K562 (cell line): Measurements from ENCODE around the gene PDCD6IP. TPM values are rescaled to one million over a fixed set of nuclear protein-coding genes. Genes with fewer than 3 reads are reported as not detected.

ENCODE experiments used
- CHD1 ChIP-seq: fragments of 200-600 bp; sonication (generic); IDR thresholded peaks from one replicate; pipeline ENCODE4 v1.6.1; 2012; ENCODE audit warnings: mild to moderate bottlenecking, moderate library complexity, low read length, inconsistent platforms
- DLX4 ChIP-seq: fragments of 250-450 bp; sonication (Bioruptor Pico); IDR thresholded peaks from 2 replicates; pipeline ENCODE4 v1.6.1; 2021; ENCODE audit warnings: mild to moderate bottlenecking
- FOSL1 ChIP-seq: fragments of 200-800 bp; sonication (Bioruptor generic); conservative IDR thresholded peaks from 2 replicates; pipeline ENCODE4 v1.6.1; 2016; ENCODE audit warnings: missing genetic modification characterization, missing compliant biosample characterization
- GATAD2B ChIP-seq: fragments of 450-650 bp; IDR thresholded peaks from 2 replicates; pipeline ENCODE4 v1.6.1; 2017; ENCODE audit warnings: mild to moderate bottlenecking, borderline replicate concordance
- IRF1 ChIP-seq: sonication (generic); formaldehyde crosslinking; IDR thresholded peaks from 2 replicates; pipeline ENCODE4 v1.8.0; 2022; ENCODE audit warnings: missing genetic modification reagents, mild to moderate bottlenecking, borderline replicate concordance
- MITF ChIP-seq: IDR thresholded peaks from 2 replicates; pipeline ENCODE4 v1.6.1; 2014; ENCODE audit warnings: antibody characterized with exemption
- PCBP2 ChIP-seq: fragments of 200-400 bp; formaldehyde crosslinking; IDR thresholded peaks from 2 replicates; pipeline ENCODE4 v1.6.1; 2018; ENCODE audit warnings: low read length, low read depth, mild to moderate bottlenecking, moderate library complexity; ENCODE audit not compliant: poor library complexity, severe bottlenecking
- PML ChIP-seq: IDR thresholded peaks from 2 replicates; pipeline ENCODE4 v1.6.1; 2012; ENCODE audit warnings: low read length, inconsistent platforms
- POLR2H ChIP-seq: IDR thresholded peaks from 2 replicates; pipeline ENCODE4 v1.6.1; 2016; ENCODE audit warnings: missing genetic modification characterization, low read depth, mild to moderate bottlenecking, control low read depth, missing compliant biosample characterization, moderate library complexity
- RERE ChIP-seq: sonication (generic); formaldehyde crosslinking; IDR thresholded peaks from 2 replicates; pipeline ENCODE4 v1.8.0; 2023; ENCODE audit warnings: missing genetic modification reagents, mild to moderate bottlenecking, borderline replicate concordance
- USF2 ChIP-seq: sonication (generic); formaldehyde crosslinking; IDR thresholded peaks from 2 replicates; pipeline ENCODE4 v1.5.0; 2020; ENCODE audit warnings: missing genetic modification reagents
- ZNF766 ChIP-seq: fragments of 200-800 bp; sonication (Bioruptor generic); conservative IDR thresholded peaks from 2 replicates; pipeline ENCODE4 v1.6.1; 2016; ENCODE audit warnings: missing genetic modification characterization, missing compliant biosample characterization
- polyA plus RNA-seq, 8 experiments: library from polyadenylated mRNA; depleted of rRNA in 4 of 8; stranded (reverse) in 5 of 8; unstranded in 3 of 8; fragments of >200 nt; fragmentation: Nextera tagmentation in 2 of 8; fragmentation: Illumina TruSeq in 1 of 8; extraction: Ambion mirVana in 2 of 8; extraction: Trizol in 1 of 8; gene quantifications; 2 replicates each; pipeline versions ENCODE4 v1.2.1 to v1.2.3, GENCODE V29; 2011 to 2014; ENCODE audit warnings: inconsistent platforms in 1 of 8, missing spikeins in 1 of 8
- total RNA-seq, 7 experiments: library from RNA; depleted of rRNA in 6 of 7; stranded (reverse); fragments of >200 nt in 6 of 7; fragmentation: Illumina TruSeq in 2 of 7; extraction: Trizol in 2 of 7; gene quantifications; 2 replicates each; pipeline versions ENCODE4 v1.2.1 to v1.2.3, GENCODE V29; 2011 to 2021; ENCODE audit warnings: low replicate concordance in 1 of 7
- TF ChIP-seq, protein P1 (sequence below), 2 experiments: IDR thresholded peaks in 1 of 2; conservative IDR thresholded peaks in 1 of 2; 2 replicates each; pipeline ENCODE4 v1.6.1; 2016; ENCODE audit warnings: low read depth in 2 of 2, mild to moderate bottlenecking in 1 of 2, missing compliant biosample characterization in 1 of 2, missing genetic modification characterization in 1 of 2, moderate library complexity in 1 of 2

PDCD6IP gene
- total and polyA plus RNA-seq, 9 of the 15 experiments (the other 6 are each of a cell fraction or from before 2014, with no cell fraction given): 40.2 to 302 (median 122) TPM

DNA sequence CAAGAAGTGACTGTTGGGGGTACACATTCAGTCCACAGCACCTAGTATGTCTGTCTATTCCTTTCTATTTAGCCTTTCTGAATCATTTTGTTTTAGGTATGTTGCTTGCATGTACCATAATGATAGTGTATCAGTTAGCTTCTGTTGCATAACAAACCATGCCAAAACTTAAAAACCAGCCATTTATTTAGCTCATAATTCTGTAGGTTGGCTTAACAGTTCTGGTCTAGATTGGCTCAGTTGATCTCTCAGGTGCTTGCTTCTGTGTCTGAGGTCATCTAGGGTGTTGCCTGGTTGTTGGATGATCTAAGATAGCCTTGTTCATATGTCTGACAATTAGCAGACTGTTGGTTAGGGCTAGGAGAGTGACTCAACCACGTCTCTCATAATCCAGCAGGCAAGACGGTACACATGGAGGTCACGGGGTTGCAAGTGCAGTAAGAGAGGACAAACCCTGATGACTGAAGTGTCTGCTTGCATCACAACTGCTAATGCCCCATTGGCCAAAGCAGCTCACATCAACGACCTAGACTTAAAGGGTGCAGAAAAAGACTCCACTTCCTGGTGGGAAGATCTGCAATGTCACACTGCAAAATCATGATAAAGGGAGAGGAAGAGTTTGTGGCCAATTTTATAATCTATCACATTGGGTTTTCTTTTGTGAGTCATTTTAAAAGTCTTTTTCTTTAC, 6.8 kb upstream of the PDCD6IP start (continued):
- TF ChIP-seq MITF (peak; percentile 95), CHD1 (no peak), GATAD2B (no peak; the same call in 1 of the 2 replicates), FOSL1 (peak; percentile 99), DLX4 (CRISPR knock-in tag) (no peak), POLR2H (tag) (peak; percentile 70; the same call in 1 of the 2 replicates), ZNF766 (peak; percentile 87; the same call in 1 of the 2 replicates), RERE (no peak), PCBP2 (no peak), USF2 (CRISPR knock-in tag) (no peak; the same call in 1 of the 2 replicates), PML (peak; percentile 54), IRF1 (no peak)
- TF ChIP-seq, protein P1, sequence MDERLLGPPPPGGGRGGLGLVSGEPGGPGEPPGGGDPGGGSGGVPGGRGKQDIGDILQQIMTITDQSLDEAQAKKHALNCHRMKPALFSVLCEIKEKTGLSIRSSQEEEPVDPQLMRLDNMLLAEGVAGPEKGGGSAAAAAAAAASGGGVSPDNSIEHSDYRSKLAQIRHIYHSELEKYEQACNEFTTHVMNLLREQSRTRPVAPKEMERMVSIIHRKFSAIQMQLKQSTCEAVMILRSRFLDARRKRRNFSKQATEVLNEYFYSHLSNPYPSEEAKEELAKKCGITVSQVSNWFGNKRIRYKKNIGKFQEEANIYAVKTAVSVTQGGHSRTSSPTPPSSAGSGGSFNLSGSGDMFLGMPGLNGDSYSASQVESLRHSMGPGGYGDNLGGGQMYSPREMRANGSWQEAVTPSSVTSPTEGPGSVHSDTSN (CRISPR knock-in tag; IDR thresholded peaks at IDR 0.05; ENCODE audit: low read depth): no peak
- TF ChIP-seq, protein P1 (tag; conservative IDR thresholded peaks at IDR 0.05; ENCODE audit: low read depth): peak; percentile 84
